Neural progenitor cell (in vitro differentiated cells): ENCODE results near the gene TIAL1.

Experiments
- EZH2 ChIP-seq: fragments of 200-600 bp; sonication (generic); IDR thresholded peaks from 2 replicates; pipeline ENCODE4 v1.6.1; 2017; ENCODE audit warnings: antibody characterized with exemption, mild to moderate bottlenecking, moderate library complexity
- EZH2phosphoT487 ChIP-seq: fragments of 200-600 bp; sonication (generic); IDR thresholded peaks from 2 replicates; pipeline ENCODE4 v1.6.1; 2017; ENCODE audit warnings: antibody characterized with exemption
- TF ChIP-seq, protein P1 (sequence below): fragments of 200-600 bp; sonication (generic); IDR thresholded peaks from 2 replicates; pipeline ENCODE4 v1.5.1; 2017; ENCODE audit warnings: antibody characterized with exemption, mild to moderate bottlenecking

- TF ChIP-seq, protein P1, sequence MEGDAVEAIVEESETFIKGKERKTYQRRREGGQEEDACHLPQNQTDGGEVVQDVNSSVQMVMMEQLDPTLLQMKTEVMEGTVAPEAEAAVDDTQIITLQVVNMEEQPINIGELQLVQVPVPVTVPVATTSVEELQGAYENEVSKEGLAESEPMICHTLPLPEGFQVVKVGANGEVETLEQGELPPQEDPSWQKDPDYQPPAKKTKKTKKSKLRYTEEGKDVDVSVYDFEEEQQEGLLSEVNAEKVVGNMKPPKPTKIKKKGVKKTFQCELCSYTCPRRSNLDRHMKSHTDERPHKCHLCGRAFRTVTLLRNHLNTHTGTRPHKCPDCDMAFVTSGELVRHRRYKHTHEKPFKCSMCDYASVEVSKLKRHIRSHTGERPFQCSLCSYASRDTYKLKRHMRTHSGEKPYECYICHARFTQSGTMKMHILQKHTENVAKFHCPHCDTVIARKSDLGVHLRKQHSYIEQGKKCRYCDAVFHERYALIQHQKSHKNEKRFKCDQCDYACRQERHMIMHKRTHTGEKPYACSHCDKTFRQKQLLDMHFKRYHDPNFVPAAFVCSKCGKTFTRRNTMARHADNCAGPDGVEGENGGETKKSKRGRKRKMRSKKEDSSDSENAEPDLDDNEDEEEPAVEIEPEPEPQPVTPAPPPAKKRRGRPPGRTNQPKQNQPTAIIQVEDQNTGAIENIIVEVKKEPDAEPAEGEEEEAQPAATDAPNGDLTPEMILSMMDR: no peak
- no peak for TF ChIP-seq EZH2phosphoT487
- TF ChIP-seq EZH2: no peak
These were observed 42.2 kb upstream of the TIAL1 start for GRCh38 chr10:119638982-119639381.
